HL-60 (cell line): ENCODE measurements around the gene PDE4B.

Experiments used
- CTCF ChIP-seq: IDR thresholded peaks from one replicate; pipeline ENCODE4 v1.5.1; 2011; ENCODE audit warnings: low read length, control low read depth, inconsistent platforms; ENCODE audit not compliant: insufficient read depth
- GABPA ChIP-seq: IDR thresholded peaks from 2 replicates; pipeline ENCODE4 v1.6.1; 2012; ENCODE audit warnings: low read depth

DNA sequence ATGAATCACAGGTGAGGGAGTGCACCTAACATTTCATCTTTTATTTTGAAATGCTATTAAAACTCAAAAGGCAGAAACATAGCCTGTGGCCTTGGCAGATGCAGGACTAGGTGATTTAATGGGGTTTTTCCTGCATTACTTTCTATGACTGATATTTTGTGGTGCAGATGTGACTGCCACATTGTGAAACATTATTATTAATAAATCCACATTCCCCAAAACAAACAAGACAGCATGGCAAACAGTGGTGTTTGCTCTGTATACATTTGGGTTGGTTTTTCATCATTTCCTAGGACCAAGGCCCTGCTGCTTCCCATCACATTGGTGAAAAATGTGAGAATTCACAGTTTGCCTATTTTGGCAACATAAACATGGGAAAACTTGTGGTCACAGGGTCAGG is 493.6 kb downstream of the PDE4B start:
- TF ChIP-seq CTCF (no peak), GABPA (no peak)
